Smooth muscle cell of trachea (primary cell): Measurements from ENCODE around the gene PES1. TPM values are rescaled to one million over a fixed set of nuclear protein-coding genes. Genes with fewer than 3 reads are reported as not detected.

Experiments used
- total RNA-seq: library from RNA; depleted of rRNA; stranded (reverse); fragments of >200 nt; gene quantifications from 2 replicates; pipeline ENCODE4 v1.2.1, GENCODE V29; 2014

The PES1 gene
- total RNA-seq: 68.9 and 86.8 TPM in 2 replicates

GRCh38 chr22:30591588-30592359 is at the start of gene PES1:
Gene PES1, minus strand, starts transcription at chr22:30591910. Its CDS starts 77 bp downstream, at chr22:30591833.

GRCh38 chr22:30635273-30636225 is 43.8 kb upstream of the PES1 start, which contains the start of gene SLC35E4:
Gene SLC35E4, plus strand, starts transcription at chr22:30635781. Its CDS starts 670 bp downstream, at chr22:30636451.

DNA sequence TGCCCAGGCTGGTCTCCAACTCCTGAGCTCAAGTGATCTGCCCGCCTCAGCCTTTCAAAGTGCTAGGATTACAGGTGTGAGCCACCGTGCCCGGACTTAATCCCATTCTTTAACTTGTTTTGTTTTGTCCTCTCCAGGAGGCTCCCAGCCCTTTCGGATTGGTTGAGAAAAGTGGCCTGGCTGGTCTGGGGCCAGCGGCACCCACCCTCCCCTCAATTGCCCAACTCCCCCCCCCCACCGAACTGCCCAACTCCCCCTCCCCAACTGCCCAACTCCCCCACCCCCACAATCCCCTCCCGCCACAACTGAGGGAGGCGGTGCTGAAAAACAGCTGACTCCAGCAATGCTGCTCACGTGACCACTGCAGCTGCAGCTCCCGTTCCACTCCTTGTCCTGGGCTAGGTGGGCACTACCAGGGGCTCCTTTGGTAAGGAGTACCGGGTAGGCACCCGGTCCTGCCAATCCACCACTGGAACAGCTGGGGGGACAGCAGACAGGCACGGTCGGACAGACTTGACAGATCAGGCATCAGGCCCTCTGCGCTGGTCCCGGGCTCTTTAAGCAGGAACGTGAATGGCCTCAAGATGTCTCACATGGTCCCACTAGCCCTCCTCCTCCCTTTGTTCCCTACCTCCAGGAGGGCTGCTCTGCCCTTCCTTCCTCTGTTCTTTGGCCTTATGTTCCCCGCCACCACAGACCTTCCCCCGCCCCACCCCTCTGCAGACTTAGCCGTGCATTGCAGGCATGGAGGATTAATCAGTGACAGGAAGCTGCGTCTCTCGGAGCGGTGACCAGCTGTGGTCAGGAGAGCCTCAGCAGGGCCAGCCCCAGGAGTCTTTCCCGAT is 15.0 kb upstream of the PES1 start, which contains the start of gene TCN2:
TCN2 (plus strand) TSS at position 720 of the 845 bp plus-strand sequence. CDS start 158 bp downstream, outside the sequence.

DNA sequence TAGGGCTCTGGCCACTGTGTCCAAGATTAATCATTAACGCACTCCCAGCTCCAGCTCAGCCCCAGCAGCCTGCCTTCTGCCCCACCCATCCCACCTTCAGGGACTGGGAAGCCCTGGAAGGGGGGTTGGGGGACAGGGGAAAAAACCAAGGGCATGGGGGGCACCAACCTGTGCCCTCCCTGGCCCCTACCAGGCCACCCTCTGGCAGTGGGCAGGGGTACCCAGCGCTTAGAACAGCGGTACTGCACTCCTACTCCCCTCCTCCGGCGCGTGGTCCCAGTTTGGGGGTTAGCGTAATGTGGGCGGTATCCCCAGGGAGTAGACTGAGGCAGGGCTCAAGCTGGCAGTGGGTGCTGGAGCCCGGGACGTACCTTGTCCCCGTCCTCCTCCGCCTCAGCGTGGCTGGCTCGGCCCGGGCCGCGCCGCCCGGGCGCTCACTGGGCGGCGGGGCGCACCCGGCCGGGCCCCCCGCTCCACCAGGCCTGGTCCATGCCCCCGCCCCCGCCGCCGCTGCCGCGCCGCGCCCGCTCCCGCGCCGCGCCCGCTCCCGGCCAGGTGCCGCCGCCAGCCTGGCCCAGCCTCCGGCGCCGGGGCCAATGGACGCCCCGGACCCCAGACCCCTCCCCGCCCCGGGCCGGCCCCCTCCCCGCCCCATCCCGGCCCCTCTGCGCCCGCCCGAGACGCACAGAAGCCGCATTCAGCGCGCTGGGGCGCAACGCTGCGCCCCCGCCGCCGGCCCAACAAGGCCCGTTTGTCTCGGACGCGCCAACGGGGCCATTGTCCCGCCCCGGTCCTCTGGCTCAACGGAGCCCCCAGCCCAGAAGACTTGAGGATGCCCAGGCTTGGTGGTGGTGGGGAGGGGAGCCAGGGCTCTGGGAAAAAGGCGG is 17.4 kb downstream of the PES1 start, which contains the start of gene GAL3ST1:
GAL3ST1 (minus strand) TSS at position 571 of the 887 bp plus-strand sequence. CDS start 17,273 bp downstream, outside the sequence.

GRCh38 chr22:30546616-30547015 is 45.1 kb downstream of the PES1 start, which contains the start of gene SEC14L6:
Gene SEC14L6, minus strand, starts transcription at chr22:30546741. Its CDS starts 59 bp downstream, at chr22:30546682.

Other genes starting within 250 kb of the PES1 start
- 19.2 and 23.0 TPM in 2 replicates for gene SF3A1, start 235.0 kb downstream of the PES1 start, total RNA-seq
- 2.3 and 4.0 TPM in 2 replicates for gene CCDC157, start 234.9 kb downstream of the PES1 start, total RNA-seq
- gene RNF215, start 204.5 kb downstream of the PES1 start, total RNA-seq: 21.8 and 37.4 TPM in 2 replicates
- 12.7 and 25.3 TPM in 2 replicates for gene SEC14L2, start 194.9 kb downstream of the PES1 start, total RNA-seq
- 4.7 and 8.4 TPM in 2 replicates for gene MTFP1, start 166.1 kb downstream of the PES1 start, total RNA-seq
- gene SEC14L3, start 119.9 kb downstream of the PES1 start, total RNA-seq: not detected in 2 replicates
- 0.50 TPM in 1 of 2 replicates, not detected in the other for gene SEC14L4, start 86.2 kb downstream of the PES1 start, total RNA-seq
- under 0.01 and 0.17 TPM in 2 replicates for gene SEC14L6, start 45.2 kb downstream of the PES1 start, total RNA-seq
- gene GAL3ST1, start 17.2 kb downstream of the PES1 start, total RNA-seq: 0.15 and 0.17 TPM in 2 replicates
- 9.2 and 17.0 TPM in 2 replicates for gene TCN2, start 15.3 kb upstream of the PES1 start, total RNA-seq
- 10.0 and 13.9 TPM in 2 replicates for gene SLC35E4, start 43.9 kb upstream of the PES1 start, total RNA-seq
- 8.0 and 10.9 TPM in 2 replicates for gene DUSP18, start 76.0 kb upstream of the PES1 start, total RNA-seq
- gene OSBP2, start 103.0 kb upstream of the PES1 start, total RNA-seq: 1.3 and 1.7 TPM in 2 replicates